ENCODE measurements around the gene MAP4K2.
A peak's percentile ranks its signal among the peaks of the same experiment; 100 is the strongest.

The MAP4K2 gene

DNA sequence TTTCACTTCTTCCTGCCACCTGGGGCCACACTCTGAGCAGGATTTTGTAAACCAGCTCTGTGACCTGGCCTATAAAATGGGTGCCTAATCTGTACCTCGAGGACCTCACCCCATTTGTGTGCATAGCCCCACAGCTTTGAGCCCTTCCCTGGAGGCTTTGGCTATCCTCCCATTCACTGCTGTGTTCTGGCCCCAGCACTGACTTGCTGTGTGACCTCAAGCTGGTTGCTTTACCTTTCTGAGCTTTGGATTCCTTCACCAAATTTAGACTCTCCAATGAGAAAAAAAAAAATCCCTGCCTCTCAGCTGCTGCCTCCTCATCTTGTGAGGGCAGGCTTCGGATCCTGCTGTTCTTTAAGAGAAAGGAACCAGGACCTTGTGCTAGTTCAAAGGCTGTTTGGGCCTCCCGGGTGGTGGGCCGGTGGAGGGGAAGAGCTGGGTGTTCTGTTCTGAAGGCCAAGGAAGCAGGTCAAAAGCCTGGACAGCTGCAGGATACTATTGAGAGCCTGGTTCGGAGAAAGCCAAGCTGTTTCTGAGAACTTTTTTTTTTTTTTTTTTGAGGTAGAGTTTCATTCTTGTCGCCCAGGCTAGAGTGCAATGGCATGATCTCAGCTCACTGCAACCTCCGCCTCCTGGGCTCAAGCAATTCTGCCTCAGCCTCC, 42.1 kb downstream of the MAP4K2 start:
- H3K27ac ChIP-seq, result peak overlapping the region; percentile 66

GRCh38 chr11:64759722-64760719, 43.0 kb downstream of the MAP4K2 start, which contains the start of gene PYGM:
Gene PYGM, minus strand, starts transcription at chr11:64759974. Its CDS starts 76 bp downstream, at chr11:64759898.
- peaks cover 62% of the 10 kb centered on the region for H3K36me3 ChIP-seq
- H3K4me3 ChIP-seq (ENCODE audit: low read depth in 1 of 2, low read length in 1 of 2), result no peak within 1 kb of the TSS
- no peaks in the 10 kb centered on the region for H3K27me3 ChIP-seq
- H3K27ac ChIP-seq, result peak within 1 kb of the TSS; percentile 46
- no peaks in the 10 kb centered on the region for H3K9me3 ChIP-seq
- TF ChIP-seq CTCF (IDR thresholded peaks at IDR 0.05), result no peak
- no peaks in the 10 kb centered on the region for H3K4me1 ChIP-seq (ENCODE audit: control insufficient read depth in 1 of 2, insufficient read depth in 1 of 2, low read depth in 1 of 2, low read length in 1 of 2)

More for the DNA sequence above, 42.1 kb downstream of the MAP4K2 start:
- H3K4me3 ChIP-seq (ENCODE audit: low read depth in 1 of 2, low read length in 1 of 2), result no peak overlapping the region
- TF ChIP-seq CTCF (IDR thresholded peaks at IDR 0.05), result no peak
- H3K36me3 ChIP-seq, result peaks cover 65% of the 10 kb centered on the region
- H3K4me1 ChIP-seq (ENCODE audit: control insufficient read depth in 1 of 2, insufficient read depth in 1 of 2, low read depth in 1 of 2, low read length in 1 of 2), result no peaks in the 10 kb centered on the region
- no peaks in the 10 kb centered on the region for H3K27me3 ChIP-seq
- no peaks in the 10 kb centered on the region for H3K9me3 ChIP-seq

GRCh38 chr11:64759131-64759721, 43.8 kb downstream of the MAP4K2 start:
- no peaks in the 10 kb centered on the region for H3K4me1 ChIP-seq (ENCODE audit: control insufficient read depth in 1 of 2, insufficient read depth in 1 of 2, low read depth in 1 of 2, low read length in 1 of 2)
- peaks cover 62% of the 10 kb centered on the region for H3K36me3 ChIP-seq
- H3K4me3 ChIP-seq (ENCODE audit: low read depth in 1 of 2, low read length in 1 of 2), result no peak overlapping the region
- no peaks in the 10 kb centered on the region for H3K27me3 ChIP-seq
- no peak for TF ChIP-seq CTCF (IDR thresholded peaks at IDR 0.05)
- H3K27ac ChIP-seq, result no peak overlapping the region
- no peaks in the 10 kb centered on the region for H3K9me3 ChIP-seq

GRCh38 chr11:64758330-64759079, 44.5 kb downstream of the MAP4K2 start:
- TF ChIP-seq CTCF (IDR thresholded peaks at IDR 0.05), result no peak
- no peak overlapping the region for H3K4me3 ChIP-seq (ENCODE audit: low read depth in 1 of 2, low read length in 1 of 2)
- H3K27me3 ChIP-seq, result no peaks in the 10 kb centered on the region

More at GRCh38 chr11:64758330-64759079, 44.5 kb downstream of the MAP4K2 start:
- Histone ChIP-seq H3K27ac (no peak overlapping the region), H3K36me3 (peaks cover 62% of the 10 kb centered on the region), H3K9me3 (no peaks in the 10 kb centered on the region), H3K4me1 (ENCODE audit: control insufficient read depth in 1 of 2, insufficient read depth in 1 of 2, low read depth in 1 of 2, low read length in 1 of 2) (no peaks in the 10 kb centered on the region)

Data from neutrophil (primary cell).